ENCODE data around the gene YBEY. TPM values are rescaled to one million over a fixed set of nuclear protein-coding genes. Genes with fewer than 3 reads are reported as not detected.

YBEY gene
- total and polyA plus RNA-seq, 2 of the 8 experiments (the other 6 are each of a cell fraction or from before 2014, with no cell fraction given): 26.9 to 31.9 TPM

DNA sequence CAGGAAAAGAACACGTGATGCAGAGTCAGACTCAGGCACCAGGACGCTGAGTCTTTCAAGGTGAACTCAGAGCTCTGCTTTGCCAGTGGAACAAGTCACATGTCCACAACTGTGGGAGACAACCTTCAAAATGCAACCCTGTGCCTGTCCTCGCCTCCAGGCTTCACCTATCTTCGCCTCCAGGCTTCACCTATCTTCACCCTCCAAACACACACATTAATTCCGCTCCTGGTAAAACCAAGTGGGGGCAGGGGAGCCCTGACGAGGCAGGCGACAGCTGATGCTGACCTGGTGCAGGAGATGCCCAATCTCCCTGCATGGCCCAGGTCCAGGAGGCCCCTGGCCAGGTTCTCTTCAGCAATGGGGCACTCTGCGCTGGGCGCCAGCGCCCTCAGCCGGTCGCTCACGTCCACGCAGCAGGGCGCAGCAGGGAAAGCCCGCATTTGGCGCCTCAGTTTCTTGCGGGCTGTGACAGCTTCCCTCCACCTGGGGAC lies 29.6 kb upstream of the YBEY start:
- Histone ChIP-seq H3K36me3 (ENCODE audit: control insufficient read depth in 2 of 4, insufficient read depth in 4 of 4, low read length in 3 of 4) (peaks cover 32 to 86% (median 62%) of the 10 kb centered on the region in 4 experiments), H3K4ac (replicated peaks; ENCODE audit: insufficient read length, low read depth, low read length) (no peak overlapping the region), H3K18ac (ENCODE audit: extremely low read depth, low read length) (no peak overlapping the region), H2BK12ac (ENCODE audit: low read depth, low read length) (no peak overlapping the region), H3K9me3 (ENCODE audit: insufficient read depth in 2 of 2, low read depth in 1 of 2, low read length in 1 of 2) (no peaks in the 10 kb centered on the region), H3K4me2 (ENCODE audit: insufficient read depth in 1 of 2, low read depth in 2 of 2, low read length in 2 of 2) (no peak overlapping the region), H3K56ac (replicated peaks; ENCODE audit: insufficient read length, low read depth, low read length) (no peak overlapping the region), H4K91ac (replicated peaks; ENCODE audit: insufficient read length, low read length) (no peak overlapping the region), H3K4me3 (ENCODE audit: extremely low read depth in 1 of 4, insufficient read depth in 2 of 4, low read depth in 3 of 4, low read length in 4 of 4) (no peak overlapping the region), H3K79me1 (ENCODE audit: low read depth, low read length) (no peaks in the 10 kb centered on the region), H2BK120ac (replicated peaks; ENCODE audit: low read depth, low read length) (no peak overlapping the region), H3K23me2 (ENCODE audit: low read depth, low read length) (no peaks in the 10 kb centered on the region), H3K27me3 (replicated peaks in 1 of 4; ENCODE audit: control insufficient read depth in 3 of 4, extremely low read depth in 1 of 4, insufficient read depth in 3 of 4, low read length in 3 of 4) (no peaks in the 10 kb centered on the region), H3K4me1 (replicated peaks in 1 of 4; ENCODE audit: control insufficient read depth in 3 of 4, insufficient read depth in 4 of 4, low read length in 3 of 4) (no peaks in the 10 kb centered on the region), H2BK20ac (ENCODE audit: low read length) (no peak overlapping the region), H4K5ac (ENCODE audit: insufficient read length, low read depth, low read length) (no peak overlapping the region), H2BK15ac (ENCODE audit: low read length) (no peak overlapping the region), H3K9ac (replicated peaks in 1 of 4; ENCODE audit: extremely low read depth in 1 of 4, low read depth in 3 of 4, low read length in 3 of 4) (no peak overlapping the region), H3K23ac (ENCODE audit: insufficient read length) (no peak overlapping the region), H4K20me1 (replicated peaks in 1 of 2; ENCODE audit: control insufficient read depth in 1 of 2, insufficient read depth in 2 of 2, low read length in 2 of 2) (peaks cover 5 to 7% of the 10 kb centered on the region in 2 experiments), H4K8ac (ENCODE audit: extremely low read depth, insufficient read depth, low read length) (no peak overlapping the region), H2BK5ac (ENCODE audit: low read depth, low read length) (no peak overlapping the region), H3K14ac (ENCODE audit: insufficient read length) (no peak overlapping the region), H2AK5ac (ENCODE audit: low read depth, low read length) (no peak overlapping the region), H3K79me2 (ENCODE audit: control insufficient read depth in 1 of 2, insufficient read depth in 2 of 2, low read length in 2 of 2) (no peaks in the 10 kb centered on the region), H3K27ac (ENCODE audit: low read depth, low read length) (no peak overlapping the region), H2AFZ (ENCODE audit: low read length) (no peak overlapping the region)
- CTCF ChIA-PET (ENCODE audit: partially characterized antibody): interaction anchor here (0.8 to 2.3 kb wide), 5 partner anchors 11 to 104 kb away, joined by 3 to 13 read pairs (median 4); no protein-coding TSS in a partner anchor
- no peak for DNase-seq (ENCODE audit: low read depth in 1 of 2, low spot score in 2 of 2)
- TF ChIP-seq TAF1 (IDR thresholded peaks at IDR 0.05; ENCODE audit: low read depth, low read length) (no peak), RAD21 (IDR thresholded peaks at IDR 0.05 in 1 of 2, conservative IDR thresholded peaks at IDR 0.05 in 1 of 2; ENCODE audit: low read depth in 2 of 2, low read length in 2 of 2) (peak; percentile 38 to 46; a peak in 3 of 4 replicates), HDAC6 (IDR thresholded peaks at IDR 0.05; ENCODE audit: low read depth, low read length) (no peak), KDM4A (IDR thresholded peaks at IDR 0.05; ENCODE audit: low read depth, low read length, severe bottlenecking) (no peak), SP4 (IDR thresholded peaks at IDR 0.05; ENCODE audit: low read length) (no peak), CHD2 (IDR thresholded peaks at IDR 0.05; ENCODE audit: low read length) (no peak), GTF2F1 (IDR thresholded peaks at IDR 0.05; ENCODE audit: borderline replicate concordance, low read depth, low read length) (no peak), SP2 (IDR thresholded peaks at IDR 0.05; ENCODE audit: low read length) (no peak)
- TF ChIP-seq, protein P1, sequence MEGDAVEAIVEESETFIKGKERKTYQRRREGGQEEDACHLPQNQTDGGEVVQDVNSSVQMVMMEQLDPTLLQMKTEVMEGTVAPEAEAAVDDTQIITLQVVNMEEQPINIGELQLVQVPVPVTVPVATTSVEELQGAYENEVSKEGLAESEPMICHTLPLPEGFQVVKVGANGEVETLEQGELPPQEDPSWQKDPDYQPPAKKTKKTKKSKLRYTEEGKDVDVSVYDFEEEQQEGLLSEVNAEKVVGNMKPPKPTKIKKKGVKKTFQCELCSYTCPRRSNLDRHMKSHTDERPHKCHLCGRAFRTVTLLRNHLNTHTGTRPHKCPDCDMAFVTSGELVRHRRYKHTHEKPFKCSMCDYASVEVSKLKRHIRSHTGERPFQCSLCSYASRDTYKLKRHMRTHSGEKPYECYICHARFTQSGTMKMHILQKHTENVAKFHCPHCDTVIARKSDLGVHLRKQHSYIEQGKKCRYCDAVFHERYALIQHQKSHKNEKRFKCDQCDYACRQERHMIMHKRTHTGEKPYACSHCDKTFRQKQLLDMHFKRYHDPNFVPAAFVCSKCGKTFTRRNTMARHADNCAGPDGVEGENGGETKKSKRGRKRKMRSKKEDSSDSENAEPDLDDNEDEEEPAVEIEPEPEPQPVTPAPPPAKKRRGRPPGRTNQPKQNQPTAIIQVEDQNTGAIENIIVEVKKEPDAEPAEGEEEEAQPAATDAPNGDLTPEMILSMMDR (IDR thresholded peaks at IDR 0.05; ENCODE audit: control extremely low read depth in 1 of 3, insufficient read depth in 1 of 3, low read depth in 1 of 3, low read length in 3 of 3): peak in 2 of 3 experiments; percentile 22 to 23; a peak in 2 of 4 replicates
- POLR2A ChIA-PET (ENCODE audit: partially characterized antibody): interaction anchor here (1.2 to 1.5 kb wide), 2 partner anchors 9 kb away, joined by 3 to 4 read pairs; no protein-coding TSS in a partner anchor
- 86% methylated on average over 18 of the region's 18 CpGs; no CpG with 5 or more reads in 1 of the 2 experiments for WGBS, 2 experiments (ENCODE audit: extremely low coverage in 1 of 2, insufficient coverage in 1 of 2, insufficient read length in 1 of 2, insufficient replicate concordance in 2 of 2, low coverage in 1 of 2, low lambda C conversion rate in 2 of 2, missing lambda C conversion rate in 1 of 2)
- no peak for FAIRE-seq

All from H1 (cell line).